ENCODE data around the gene PTX3.

Gene PTX3

GRCh38 chr3:157428853-157429252, 7.8 kb upstream of the PTX3 start:
- no peak overlapping the region for H3K27ac ChIP-seq (ENCODE audit: low read depth, low read length)
- H3K9me2 ChIP-seq (replicated peaks; ENCODE audit: insufficient read depth, low read length): no peaks in the 10 kb centered on the region

GRCh38 chr3:157429708-157430107, 6.9 kb upstream of the PTX3 start:
- H3K27ac ChIP-seq (ENCODE audit: low read depth, low read length): no peak overlapping the region
- H3K9me3 ChIP-seq (ENCODE audit: insufficient read depth, low read length): no peaks in the 10 kb centered on the region
- no peaks in the 10 kb centered on the region for H4K20me1 ChIP-seq (ENCODE audit: low read depth, low read length)
- no peak overlapping the region for H3K4me2 ChIP-seq (ENCODE audit: low read depth, low read length, poor library complexity, severe bottlenecking)
- TF ChIP-seq, protein P1, sequence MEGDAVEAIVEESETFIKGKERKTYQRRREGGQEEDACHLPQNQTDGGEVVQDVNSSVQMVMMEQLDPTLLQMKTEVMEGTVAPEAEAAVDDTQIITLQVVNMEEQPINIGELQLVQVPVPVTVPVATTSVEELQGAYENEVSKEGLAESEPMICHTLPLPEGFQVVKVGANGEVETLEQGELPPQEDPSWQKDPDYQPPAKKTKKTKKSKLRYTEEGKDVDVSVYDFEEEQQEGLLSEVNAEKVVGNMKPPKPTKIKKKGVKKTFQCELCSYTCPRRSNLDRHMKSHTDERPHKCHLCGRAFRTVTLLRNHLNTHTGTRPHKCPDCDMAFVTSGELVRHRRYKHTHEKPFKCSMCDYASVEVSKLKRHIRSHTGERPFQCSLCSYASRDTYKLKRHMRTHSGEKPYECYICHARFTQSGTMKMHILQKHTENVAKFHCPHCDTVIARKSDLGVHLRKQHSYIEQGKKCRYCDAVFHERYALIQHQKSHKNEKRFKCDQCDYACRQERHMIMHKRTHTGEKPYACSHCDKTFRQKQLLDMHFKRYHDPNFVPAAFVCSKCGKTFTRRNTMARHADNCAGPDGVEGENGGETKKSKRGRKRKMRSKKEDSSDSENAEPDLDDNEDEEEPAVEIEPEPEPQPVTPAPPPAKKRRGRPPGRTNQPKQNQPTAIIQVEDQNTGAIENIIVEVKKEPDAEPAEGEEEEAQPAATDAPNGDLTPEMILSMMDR (IDR thresholded peaks at IDR 0.05; ENCODE audit: insufficient read depth, low read length, poor library complexity, severe bottlenecking): no peak
- TF ChIP-seq EZH2phosphoT487 (conservative IDR thresholded peaks at IDR 0.05; ENCODE audit: low read length): no peak
- no peaks in the 10 kb centered on the region for H3K36me3 ChIP-seq (ENCODE audit: low read length)
- H3K79me2 ChIP-seq (ENCODE audit: insufficient read depth, low read length): no peaks in the 10 kb centered on the region
- H3K4me3 ChIP-seq (ENCODE audit: insufficient read depth, low read length, poor library complexity, severe bottlenecking): no peak overlapping the region
- H3K27me3 ChIP-seq (ENCODE audit: low read length): no peaks in the 10 kb centered on the region
- H3K9ac ChIP-seq (ENCODE audit: low read length): no peak overlapping the region
- H3K9me2 ChIP-seq (replicated peaks; ENCODE audit: insufficient read depth, low read length): no peaks in the 10 kb centered on the region
- H3F3A ChIP-seq (ENCODE audit: insufficient read depth): no peaks in the 10 kb centered on the region
- no peak overlapping the region for H2AFZ ChIP-seq (ENCODE audit: low read depth, low read length, severe bottlenecking)

More at GRCh38 chr3:157428853-157429252, 7.8 kb upstream of the PTX3 start:
- Histone ChIP-seq H2AFZ (ENCODE audit: low read depth, low read length, severe bottlenecking) (no peak overlapping the region), H3F3A (ENCODE audit: insufficient read depth) (no peaks in the 10 kb centered on the region), H3K4me2 (ENCODE audit: low read depth, low read length, poor library complexity, severe bottlenecking) (no peak overlapping the region), H3K27me3 (ENCODE audit: low read length) (no peaks in the 10 kb centered on the region), H4K20me1 (ENCODE audit: low read depth, low read length) (no peaks in the 10 kb centered on the region), H3K9me3 (ENCODE audit: insufficient read depth, low read length) (no peaks in the 10 kb centered on the region), H3K9ac (ENCODE audit: low read length) (no peak overlapping the region), H3K4me3 (ENCODE audit: insufficient read depth, low read length, poor library complexity, severe bottlenecking) (no peak overlapping the region), H3K79me2 (ENCODE audit: insufficient read depth, low read length) (no peaks in the 10 kb centered on the region), H3K36me3 (ENCODE audit: low read length) (no peaks in the 10 kb centered on the region)
- TF ChIP-seq, protein P1 (IDR thresholded peaks at IDR 0.05; ENCODE audit: insufficient read depth, low read length, poor library complexity, severe bottlenecking): no peak
- no peak for TF ChIP-seq EZH2phosphoT487 (conservative IDR thresholded peaks at IDR 0.05; ENCODE audit: low read length)

DNA sequence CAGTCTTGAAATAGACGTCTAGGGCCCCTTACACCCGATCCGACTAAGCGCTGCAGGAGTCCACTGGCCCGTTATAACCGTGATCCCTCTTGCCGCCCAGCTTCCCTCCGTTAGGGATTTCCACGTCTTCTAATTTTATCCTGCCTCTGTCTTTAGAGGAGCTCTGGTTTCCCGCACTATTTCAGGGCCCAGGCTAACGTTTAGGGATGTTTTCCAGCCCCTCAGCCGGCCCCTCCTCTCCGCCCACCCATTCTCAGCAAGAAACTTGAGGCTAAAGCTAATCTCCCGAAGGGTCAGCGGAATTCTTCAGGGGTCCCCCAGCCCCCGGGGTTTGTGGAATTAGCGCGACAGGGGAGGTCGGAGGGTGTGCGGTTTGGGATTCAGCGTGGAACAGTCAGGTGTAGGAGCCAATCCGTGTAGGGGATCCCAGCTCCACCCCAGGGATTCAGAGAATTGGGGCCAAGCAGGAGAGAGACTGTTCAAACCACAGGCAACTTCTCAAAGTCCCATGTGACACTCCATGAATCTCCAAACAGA, 1.6 kb downstream of the PTX3 start:
- Histone ChIP-seq H3K4me3 (ENCODE audit: insufficient read depth, low read length, poor library complexity, severe bottlenecking) (no peak overlapping the region), H3K27me3 (ENCODE audit: low read length) (no peaks in the 10 kb centered on the region), H3F3A (ENCODE audit: insufficient read depth) (no peaks in the 10 kb centered on the region), H2AFZ (ENCODE audit: low read depth, low read length, severe bottlenecking) (no peak overlapping the region), H3K79me2 (ENCODE audit: insufficient read depth, low read length) (no peaks in the 10 kb centered on the region), H3K27ac (ENCODE audit: low read depth, low read length) (no peak overlapping the region), H3K4me2 (ENCODE audit: low read depth, low read length, poor library complexity, severe bottlenecking) (no peak overlapping the region), H3K9me2 (replicated peaks; ENCODE audit: insufficient read depth, low read length) (no peaks in the 10 kb centered on the region), H4K20me1 (ENCODE audit: low read depth, low read length) (no peaks in the 10 kb centered on the region), H3K36me3 (ENCODE audit: low read length) (no peaks in the 10 kb centered on the region), H3K9me3 (ENCODE audit: insufficient read depth, low read length) (no peaks in the 10 kb centered on the region), H3K9ac (ENCODE audit: low read length) (no peak overlapping the region)
- TF ChIP-seq, protein P1 (IDR thresholded peaks at IDR 0.05; ENCODE audit: insufficient read depth, low read length, poor library complexity, severe bottlenecking): no peak
- no peak for TF ChIP-seq EZH2phosphoT487 (conservative IDR thresholded peaks at IDR 0.05; ENCODE audit: low read length)

All from SU-DHL-6 (cell line).